ENCODE data around the gene STOML2.
"Not testable (repeated sequence)": the region's sequence is repeated elsewhere in the genome, so short reads cannot be mapped to it uniquely, and the experiment has no call there.

The STOML2 gene, protein sequence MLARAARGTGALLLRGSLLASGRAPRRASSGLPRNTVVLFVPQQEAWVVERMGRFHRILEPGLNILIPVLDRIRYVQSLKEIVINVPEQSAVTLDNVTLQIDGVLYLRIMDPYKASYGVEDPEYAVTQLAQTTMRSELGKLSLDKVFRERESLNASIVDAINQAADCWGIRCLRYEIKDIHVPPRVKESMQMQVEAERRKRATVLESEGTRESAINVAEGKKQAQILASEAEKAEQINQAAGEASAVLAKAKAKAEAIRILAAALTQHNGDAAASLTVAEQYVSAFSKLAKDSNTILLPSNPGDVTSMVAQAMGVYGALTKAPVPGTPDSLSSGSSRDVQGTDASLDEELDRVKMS

DNA sequence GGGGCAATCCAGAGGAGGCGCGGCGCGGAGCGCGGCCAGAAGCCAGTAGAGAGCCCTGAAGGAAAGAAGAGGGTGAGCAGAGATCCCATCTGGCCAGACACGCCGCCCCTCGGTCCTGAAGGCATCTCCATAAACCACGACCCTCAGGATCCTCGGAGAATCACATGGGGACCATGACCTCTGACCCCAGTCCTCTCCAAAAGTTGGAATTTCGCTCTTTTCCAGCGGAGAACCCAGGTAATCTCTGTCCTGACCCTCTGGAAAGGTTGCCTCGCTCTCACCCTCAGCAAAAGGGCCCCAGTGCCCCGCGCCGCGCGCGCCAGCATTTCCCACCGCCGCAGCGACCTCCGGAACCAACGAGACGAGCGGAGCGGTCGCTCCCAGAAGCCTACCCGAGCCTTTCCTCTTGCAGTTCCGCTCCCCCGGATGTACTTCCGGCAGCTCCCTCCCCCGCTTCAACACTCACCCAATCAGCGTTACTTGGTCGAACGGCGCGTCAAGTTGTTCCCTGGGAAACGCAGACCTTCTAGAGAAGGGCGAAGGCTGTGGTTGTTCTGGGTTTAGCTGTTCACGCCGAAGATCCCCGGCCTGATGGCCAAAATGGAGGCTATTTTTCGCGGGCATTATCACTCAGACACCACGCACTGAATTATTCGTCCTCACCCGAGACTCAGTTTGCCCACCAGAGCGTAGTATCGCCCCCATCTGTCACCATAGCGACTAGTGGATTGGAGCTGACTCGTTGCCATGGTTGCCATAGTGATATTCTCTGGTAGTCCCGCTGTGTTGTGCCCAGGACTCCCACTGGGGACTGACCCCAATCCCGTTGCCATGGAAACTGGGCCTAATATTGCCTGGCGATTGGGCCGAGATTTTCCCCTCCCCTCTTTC, at the start of gene STOML2:
TSS of gene STOML2 (minus strand) at position 363 of the 891 bp plus-strand sequence. CDS start at position 326, 37 bp downstream.
- peak; percentile 90 for DNase-seq (ENCODE audit: low read depth)

GRCh38 chr9:35147941-35148563, 45.1 kb upstream of the STOML2 start:
- not testable (repeated sequence) for DNase-seq (ENCODE audit: low read depth)

DNA sequence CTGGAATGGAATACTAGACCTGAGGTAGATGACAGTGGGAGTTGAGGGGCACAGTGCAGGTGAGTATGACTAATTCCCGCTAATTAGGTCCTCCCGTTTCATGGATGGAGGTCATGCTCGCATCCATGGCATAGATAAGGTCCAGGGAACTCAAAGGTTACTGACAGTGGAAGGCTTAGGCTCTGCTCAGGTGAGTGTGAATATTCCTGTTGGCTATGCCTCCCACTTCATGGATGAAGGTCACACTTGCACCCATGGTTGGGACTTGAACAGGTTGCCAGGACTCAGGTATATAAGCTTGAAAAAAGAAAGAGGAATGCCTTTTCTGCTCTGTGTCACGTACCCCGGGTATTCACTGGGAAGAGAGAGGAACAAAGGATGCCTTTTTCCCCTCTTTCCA, 39.1 kb upstream of the STOML2 start:
- no peak for DNase-seq (ENCODE audit: low read depth)

DNA sequence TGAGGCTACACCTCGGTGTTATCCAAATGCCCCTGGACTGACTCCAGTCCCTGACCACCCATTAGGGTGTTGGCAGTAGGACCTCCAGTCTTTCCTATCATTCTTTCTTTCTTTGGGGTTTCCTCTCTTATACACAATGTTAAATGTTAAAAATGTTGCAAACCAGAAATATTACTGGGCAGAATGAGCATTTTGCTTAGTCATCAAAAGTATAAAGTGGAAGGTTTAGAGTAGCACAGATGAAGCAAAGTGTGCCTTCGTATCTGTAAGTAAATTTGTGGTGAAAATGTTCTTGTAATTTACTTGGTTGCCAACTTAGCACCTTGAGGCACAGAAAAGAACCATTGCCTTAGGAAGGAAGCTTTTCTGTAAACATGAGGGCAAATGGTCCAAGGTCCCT, 37.2 kb upstream of the STOML2 start:
- DNase-seq (ENCODE audit: low read depth) = no peak

DNA sequence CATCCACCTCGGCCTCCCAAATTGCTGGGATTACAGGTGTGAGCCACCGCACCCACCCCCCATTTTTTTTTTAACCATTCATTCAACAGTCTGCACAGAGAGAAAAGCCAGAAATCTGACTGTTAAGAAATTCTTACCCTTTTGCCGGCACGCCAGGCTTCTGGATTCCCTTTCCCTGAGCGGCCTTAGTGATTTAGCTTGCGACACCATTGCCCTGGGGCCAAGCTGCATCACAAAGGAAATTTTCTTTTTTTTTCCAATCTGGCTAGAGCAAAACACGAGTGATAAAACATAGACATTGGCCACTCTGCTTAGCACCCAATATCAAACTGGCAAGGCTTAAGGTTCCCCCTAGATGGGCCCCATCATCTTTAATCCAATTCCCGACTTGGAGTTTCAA, 33.9 kb upstream of the STOML2 start:
- no peak for DNase-seq (ENCODE audit: low read depth)

GRCh38 chr9:35135988-35136387, 33.1 kb upstream of the STOML2 start:
- DNase-seq (ENCODE audit: low read depth) = no peak

DNA sequence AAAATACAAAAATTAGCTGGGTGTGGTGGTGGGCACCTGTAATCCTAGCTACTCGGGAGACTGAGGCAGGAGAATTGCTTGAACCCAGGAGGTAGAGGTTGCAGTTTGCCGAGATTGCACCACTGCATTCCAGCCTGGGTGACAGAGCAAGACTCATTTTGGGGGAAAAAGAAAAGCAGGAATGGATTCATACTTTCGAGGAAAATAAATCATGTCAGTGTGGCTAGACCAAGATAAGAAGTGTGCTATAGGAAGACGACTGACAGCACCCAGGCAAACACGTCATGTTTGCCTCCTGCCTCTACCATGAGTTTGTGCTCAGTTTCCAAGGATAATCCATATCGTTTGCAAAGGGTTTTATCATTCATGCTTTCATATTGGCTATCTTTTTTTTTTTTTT, 32.0 kb upstream of the STOML2 start:
- DNase-seq (ENCODE audit: low read depth) = no peak

- peak; percentile 85 for DNase-seq (ENCODE audit: low read depth)
Observed at GRCh38 chr9:35116898-35117551, 14.1 kb upstream of the STOML2 start.

DNA sequence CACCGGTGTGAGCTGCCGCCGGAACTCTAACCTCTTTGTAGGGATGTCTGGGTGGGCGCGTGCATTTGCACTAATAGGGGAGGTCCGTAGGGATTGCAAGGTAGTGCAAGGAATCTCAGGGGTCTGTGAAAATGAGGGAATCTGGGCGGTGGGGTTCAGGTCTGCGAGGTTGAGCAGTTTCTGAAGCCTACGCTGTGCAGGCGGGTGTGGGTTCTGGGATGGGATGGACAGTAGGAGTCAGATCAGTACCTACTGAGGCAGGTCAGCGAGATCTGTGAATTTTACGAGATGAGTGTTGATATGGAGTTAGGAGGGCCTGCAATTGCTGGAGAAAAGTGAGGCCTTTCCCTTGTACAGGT, 13.6 kb upstream of the STOML2 start:
- DNase-seq (ENCODE audit: low read depth) = no peak

- DNase-seq (ENCODE audit: low read depth) = peak; percentile 84
Observed at GRCh38 chr9:35115680-35116538, 13.0 kb upstream of the STOML2 start, which contains the start of gene ATOSB. Gene ATOSB (minus strand): TSS chr9:35115862. CDS start chr9:35108274, 7,588 bp downstream.

- DNase-seq (ENCODE audit: low read depth) = no peak
Observed at GRCh38 chr9:35114840-35115628, 12.1 kb upstream of the STOML2 start.

- peak; percentile 49 for DNase-seq (ENCODE audit: low read depth)
Observed at GRCh38 chr9:35114113-35114839, 11.3 kb upstream of the STOML2 start.

- DNase-seq (ENCODE audit: low read depth) = no peak
Observed at GRCh38 chr9:35112257-35113020, 9.5 kb upstream of the STOML2 start.

DNA sequence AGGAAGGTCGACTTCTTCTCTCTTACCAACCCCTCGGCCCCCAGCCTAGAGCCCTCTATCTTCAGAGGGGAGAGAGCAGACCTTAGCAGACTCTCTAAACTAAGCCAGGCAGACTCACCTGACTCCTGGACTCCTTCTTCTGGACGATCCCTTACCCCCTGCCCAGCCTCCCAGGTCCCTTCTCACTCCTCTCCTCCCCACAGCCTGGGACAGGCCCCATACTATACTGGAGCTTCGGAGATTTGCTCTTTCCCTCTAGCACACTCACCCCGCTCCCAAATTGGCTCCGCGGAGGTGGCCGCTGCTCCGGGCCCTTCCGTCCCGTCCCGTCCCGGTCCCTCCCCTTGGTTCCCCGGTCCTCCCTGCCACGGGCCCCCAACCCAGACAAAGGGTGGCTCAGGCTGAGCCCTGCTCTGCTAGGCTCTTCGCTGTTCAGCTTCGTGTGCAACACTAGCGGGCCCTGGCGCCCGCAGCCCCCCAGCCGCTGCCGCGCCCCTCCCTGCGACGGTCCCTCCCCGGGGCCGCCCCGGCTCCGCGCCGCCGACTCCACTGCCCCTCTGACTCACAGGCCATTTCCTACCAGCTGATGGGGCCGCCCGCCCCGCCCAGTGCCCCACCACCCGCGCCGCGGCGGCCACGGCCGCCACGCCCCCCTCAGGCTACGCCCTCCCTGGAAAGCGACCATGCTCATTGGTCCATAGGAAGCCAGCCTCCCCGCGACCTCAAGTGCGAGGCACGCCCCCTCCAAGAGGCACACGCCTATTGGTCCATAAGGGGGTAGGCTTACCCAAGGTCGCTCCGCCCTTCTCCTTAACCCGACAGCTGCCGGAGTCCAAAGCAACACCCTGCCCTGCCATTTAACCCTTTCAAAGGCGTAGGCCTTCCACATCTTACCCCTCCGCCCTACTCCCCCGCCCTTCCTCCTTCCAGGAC, 8.3 kb upstream of the STOML2 start:
- peak; percentile 94 for DNase-seq (ENCODE audit: low read depth)

DNA sequence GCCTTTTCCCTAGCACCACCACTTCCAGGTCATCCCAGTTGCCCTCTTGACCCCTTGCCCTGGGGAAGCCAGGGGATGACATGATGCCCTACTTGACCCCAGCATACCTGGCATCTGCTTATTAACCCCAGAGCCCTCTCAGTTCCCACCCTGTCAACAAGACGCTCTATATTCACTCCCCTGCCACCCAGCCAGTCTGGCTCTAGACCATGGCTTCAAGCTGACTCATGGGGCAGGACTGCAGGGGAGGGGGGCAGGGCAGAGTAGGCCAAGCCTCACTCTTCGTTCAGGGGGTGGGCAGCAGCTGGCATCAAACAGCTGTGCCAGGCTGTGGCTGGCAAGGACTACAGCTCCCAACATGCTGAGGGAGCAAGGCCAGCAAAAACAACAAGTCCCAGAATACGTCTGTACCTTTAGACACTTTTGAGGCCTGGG, 7.4 kb upstream of the STOML2 start:
- no peak for DNase-seq (ENCODE audit: low read depth)

DNA sequence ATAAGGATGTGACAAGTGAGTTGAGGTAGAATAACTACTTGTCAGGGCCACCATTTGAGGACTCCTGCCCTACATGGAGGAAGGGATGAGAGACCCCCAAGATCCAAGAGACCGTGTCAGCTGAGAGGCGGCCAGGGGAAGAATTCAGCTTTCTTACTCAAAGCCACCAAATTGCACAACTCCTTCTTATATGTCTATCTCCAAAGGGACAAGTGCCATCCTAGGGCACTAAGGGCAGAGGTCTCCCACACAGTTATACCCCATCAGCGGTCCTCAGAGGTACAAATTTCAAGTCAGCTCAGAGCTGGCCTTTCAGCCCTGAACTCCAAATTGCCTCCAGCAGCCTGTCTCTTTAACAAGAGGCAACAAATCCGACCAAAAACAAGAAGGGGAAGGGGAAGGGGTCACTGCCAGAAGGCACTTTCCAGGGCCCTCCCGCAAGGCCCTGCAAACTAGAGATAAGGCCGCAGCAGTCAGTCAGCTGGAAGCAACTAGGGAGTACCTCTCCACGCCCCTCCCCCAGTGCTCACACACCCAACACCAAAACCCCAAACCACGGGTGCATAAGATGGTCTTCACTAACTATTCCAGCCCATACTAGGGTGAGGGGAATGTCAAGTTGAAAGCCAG, 6.1 kb upstream of the STOML2 start:
- DNase-seq (ENCODE audit: low read depth) = no peak

- no peak for DNase-seq (ENCODE audit: low read depth)
Observed at GRCh38 chr9:35108461-35108860, 5.5 kb upstream of the STOML2 start.
